Measurements from ENCODE around the gene SLC17A3.
A peak's percentile ranks its signal among the peaks of the same experiment; 100 is the strongest.

The SLC17A3 gene

GRCh38 chr6:25889877-25890853 lies 16.1 kb upstream of the SLC17A3 start:
- no peak for DNase-seq

GRCh38 chr6:25888626-25889025 lies 14.6 kb upstream of the SLC17A3 start:
- no peak for DNase-seq

GRCh38 chr6:25886066-25886465 lies 12.0 kb upstream of the SLC17A3 start:
- DNase-seq: no peak

GRCh38 chr6:25883991-25884390 lies 9.9 kb upstream of the SLC17A3 start:
- no peak for DNase-seq

GRCh38 chr6:25883536-25883935 lies 9.5 kb upstream of the SLC17A3 start:
- no peak for DNase-seq

GRCh38 chr6:25882051-25882496 lies 8.0 kb upstream of the SLC17A3 start:
- DNase-seq: peak; percentile 74

- no peak for DNase-seq
These were observed 6.6 kb upstream of the SLC17A3 start for GRCh38 chr6:25880601-25881000.

GRCh38 chr6:25878721-25879322 lies 4.8 kb upstream of the SLC17A3 start:
- DNase-seq: no peak

GRCh38 chr6:25875926-25876602 lies 2.0 kb upstream of the SLC17A3 start:
- DNase-seq: no peak

- DNase-seq: no peak
These were observed 1.5 kb upstream of the SLC17A3 start for GRCh38 chr6:25875563-25875905.

GRCh38 chr6:25874822-25875562 lies 949 bp upstream of the SLC17A3 start:
- no peak for DNase-seq

GRCh38 chr6:25872814-25873213 lies 1.2 kb downstream of the SLC17A3 start:
- no peak for DNase-seq

GRCh38 chr6:25869840-25870239 lies 4.2 kb downstream of the SLC17A3 start:
- no peak for DNase-seq

- no peak for DNase-seq
These were observed 5.4 kb downstream of the SLC17A3 start for GRCh38 chr6:25868436-25869183.

- DNase-seq: no peak
These were observed 8.0 kb downstream of the SLC17A3 start for GRCh38 chr6:25866011-25866410.

GRCh38 chr6:25863360-25863759 lies 10.7 kb downstream of the SLC17A3 start:
- no peak for DNase-seq

GRCh38 chr6:25862199-25862598 lies 11.8 kb downstream of the SLC17A3 start:
- DNase-seq: no peak

GRCh38 chr6:25852756-25853155 lies 21.3 kb downstream of the SLC17A3 start:
- DNase-seq: no peak

- DNase-seq: no peak
These were observed 22.1 kb downstream of the SLC17A3 start for GRCh38 chr6:25851961-25852360.

GRCh38 chr6:25844518-25844917 lies 29.5 kb downstream of the SLC17A3 start:
- DNase-seq: no peak

- DNase-seq: no peak
These were observed 31.5 kb downstream of the SLC17A3 start for GRCh38 chr6:25842526-25842925.

Data from activated CD8-positive, alpha-beta memory T cell treated with anti-CD3 and anti-CD28 coated beads for 24 hours (primary cell).